Thyroid gland (tissue), 4 donors: ENCODE measurements around the gene ANKRD55. TPM values are rescaled to one million over a fixed set of nuclear protein-coding genes. Genes with fewer than 3 reads are reported as not detected.
A peak's percentile ranks its signal among the peaks of the same experiment; 100 is the strongest.
"Not testable (repeated sequence)": the region's sequence is repeated elsewhere in the genome, so short reads cannot be mapped to it uniquely, and the experiment has no call there.

Source experiments
- DNase-seq, 2 donors: peaks; one replicate each; pipeline ENCODE4 v3.0.0-alpha.2; 2019
- H3K27ac ChIP-seq, 3 donors: fragments of 200-600 bp; sonication (generic); 1 replicate in 2 of 3; 2 replicates in 1 of 3; pipeline ENCODE4 v1.5.1; 2016 to 2019; ENCODE audit warnings: mild to moderate bottlenecking in 1 of 3, moderate library complexity in 1 of 3
- H3K27me3 ChIP-seq: fragments of 200-600 bp; sonication (generic); one replicate; pipeline ENCODE4 v1.5.1; 2019
- H3K36me3 ChIP-seq, 2 donors: fragments of 200-600 bp; sonication (generic); one replicate each; pipeline ENCODE4 v1.5.1; 2016 to 2019
- H3K4me1 ChIP-seq, 2 donors: fragments of 200-600 bp; sonication (generic); one replicate each; pipeline ENCODE4 v1.5.1; 2017 to 2019
- H3K4me3 ChIP-seq, 3 donors: fragments of 200-600 bp; sonication (generic); replicated peaks in 1 of 3; 1 replicate in 2 of 3; 2 replicates in 1 of 3; pipeline ENCODE4 v1.5.1; 2016; ENCODE audit warnings: mild to moderate bottlenecking in 1 of 3
- H3K9me3 ChIP-seq: fragments of 200-600 bp; sonication (generic); one replicate; pipeline ENCODE4 v1.5.1; 2017
- POLR2A ChIP-seq, 2 donors: fragments of 450-650 bp; IDR thresholded peaks; one replicate each; pipeline ENCODE4 v1.6.1; 2017; ENCODE audit warnings: antibody characterized with exemption in 2 of 2, mild to moderate bottlenecking in 2 of 2, moderate library complexity in 1 of 2
- WGBS, 2 donors: methylation state at CpG; one replicate each; pipeline ENCODE4 v1.1.5; 2017; 5-methylcytosine and 5-hydroxymethylcytosine counted together
- intact Hi-C: fragments of 100-400 bp; cut with DNase I; formaldehyde crosslinking; loops from one replicate; pipeline ENCODE4 v1.15.1; 2023
- total RNA-seq, 4 donors: library from RNA; depleted of rRNA; stranded (reverse); fragments of >200 nt; gene quantifications; one replicate each; pipeline ENCODE4 v1.2.3, GENCODE V29; 2016
- TF ChIP-seq, protein P1 (sequence below), 6 experiments: fragments of 200-600 bp in 3 of 6; fragments of 450-650 bp in 3 of 6; sonication (generic) in 3 of 6; IDR thresholded peaks; one replicate each; pipeline ENCODE4 v1.5.1; 2016 to 2019; ENCODE audit warnings: antibody characterized with exemption in 6 of 6, mild to moderate bottlenecking in 2 of 6, inconsistent platforms in 1 of 6, moderate library complexity in 1 of 6

The ANKRD55 gene
- total RNA-seq, 4 donors from 2014 or later, result 0.22 to 0.94 TPM; not detected in 2

DNA sequence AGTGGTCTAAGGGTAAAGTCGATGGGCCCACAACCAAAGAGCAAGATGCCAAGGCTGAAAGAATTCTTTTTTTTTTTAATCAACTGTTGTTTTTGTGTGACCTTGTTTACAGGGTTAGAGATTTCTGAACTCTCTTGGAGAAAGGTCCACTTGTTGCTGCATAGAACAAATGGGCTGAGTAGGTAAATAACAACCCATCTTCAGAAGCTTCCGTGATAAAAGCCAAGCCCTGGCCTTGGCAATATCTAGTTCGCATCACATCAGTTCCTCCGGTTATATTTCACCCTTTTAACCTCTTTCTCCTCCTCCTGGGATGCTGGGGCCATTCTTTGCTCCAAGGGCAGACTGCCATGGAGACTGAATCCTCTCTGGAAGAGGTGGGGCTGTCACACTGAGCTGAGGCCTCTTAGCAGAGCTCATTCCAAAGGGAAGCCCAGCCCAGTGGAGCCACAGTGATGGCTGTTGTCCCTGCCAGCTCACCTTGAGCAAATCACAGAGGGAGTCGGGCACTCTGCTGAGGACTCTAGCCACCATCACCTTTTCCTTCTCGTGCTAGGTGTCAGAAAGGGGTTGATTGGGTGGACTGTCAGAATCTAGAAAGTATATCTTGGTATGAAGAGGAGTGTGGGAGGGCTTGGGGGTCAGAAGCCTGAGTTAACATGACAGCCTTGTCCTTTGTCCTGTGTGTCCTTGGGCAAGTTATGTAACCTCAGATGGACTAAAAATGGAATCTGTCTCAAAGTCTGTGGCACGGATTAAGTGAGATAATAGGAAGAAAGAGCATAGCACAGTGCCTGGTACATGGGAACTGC, 17.9 kb downstream of the ANKRD55 start:
- no peaks in the 10 kb centered on the region for H3K27me3 ChIP-seq
- DNase-seq, result no peak
- 89 to 90% methylated on average over 7 of the region's 7 CpGs for WGBS, 2 donors
- no peak overlapping the region for H3K4me3 ChIP-seq
- no peak overlapping the region for H3K27ac ChIP-seq
- intact Hi-C loops, result no loop called here
- H3K9me3 ChIP-seq, result no peaks in the 10 kb centered on the region
- no peaks in the 10 kb centered on the region for H3K36me3 ChIP-seq
- TF ChIP-seq POLR2A (IDR thresholded peaks at IDR 0.05), result no peak
- TF ChIP-seq, protein P1, sequence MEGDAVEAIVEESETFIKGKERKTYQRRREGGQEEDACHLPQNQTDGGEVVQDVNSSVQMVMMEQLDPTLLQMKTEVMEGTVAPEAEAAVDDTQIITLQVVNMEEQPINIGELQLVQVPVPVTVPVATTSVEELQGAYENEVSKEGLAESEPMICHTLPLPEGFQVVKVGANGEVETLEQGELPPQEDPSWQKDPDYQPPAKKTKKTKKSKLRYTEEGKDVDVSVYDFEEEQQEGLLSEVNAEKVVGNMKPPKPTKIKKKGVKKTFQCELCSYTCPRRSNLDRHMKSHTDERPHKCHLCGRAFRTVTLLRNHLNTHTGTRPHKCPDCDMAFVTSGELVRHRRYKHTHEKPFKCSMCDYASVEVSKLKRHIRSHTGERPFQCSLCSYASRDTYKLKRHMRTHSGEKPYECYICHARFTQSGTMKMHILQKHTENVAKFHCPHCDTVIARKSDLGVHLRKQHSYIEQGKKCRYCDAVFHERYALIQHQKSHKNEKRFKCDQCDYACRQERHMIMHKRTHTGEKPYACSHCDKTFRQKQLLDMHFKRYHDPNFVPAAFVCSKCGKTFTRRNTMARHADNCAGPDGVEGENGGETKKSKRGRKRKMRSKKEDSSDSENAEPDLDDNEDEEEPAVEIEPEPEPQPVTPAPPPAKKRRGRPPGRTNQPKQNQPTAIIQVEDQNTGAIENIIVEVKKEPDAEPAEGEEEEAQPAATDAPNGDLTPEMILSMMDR (IDR thresholded peaks at IDR 0.05), result no peak
- peaks cover 8 to 12% of the 10 kb centered on the region in 2 donors for H3K4me1 ChIP-seq

DNA sequence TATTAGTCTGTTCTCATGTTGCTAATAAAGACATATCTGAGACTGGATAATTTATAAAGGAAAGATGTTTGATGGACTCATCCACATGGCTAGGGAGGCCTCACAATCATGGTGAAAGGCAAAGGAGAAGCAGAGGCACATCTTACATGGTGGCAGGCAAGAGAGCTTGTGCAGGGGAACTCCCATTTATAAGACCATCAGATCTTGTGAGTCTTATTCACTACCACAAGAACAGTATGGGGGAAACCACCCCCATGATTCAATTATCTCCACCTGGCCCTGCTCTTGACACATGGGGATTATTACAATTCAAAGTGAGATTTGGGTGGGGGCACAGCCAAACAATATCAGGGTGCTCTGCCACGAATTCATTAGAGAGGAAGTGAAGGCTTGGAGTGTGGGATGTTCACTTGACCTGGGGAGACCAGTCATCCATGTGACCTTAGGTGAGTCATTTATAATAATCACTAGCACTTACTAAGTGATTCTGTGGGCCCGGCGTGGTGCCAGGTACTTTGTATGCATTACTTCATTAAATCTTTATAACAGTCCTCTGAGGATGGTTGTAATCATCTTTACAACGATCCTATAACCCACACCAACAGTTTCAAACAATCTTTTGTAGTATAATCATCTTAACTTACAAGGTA, 19.1 kb downstream of the ANKRD55 start:
- DNase-seq, H3K36me3 ChIP-seq, H3K4me3 ChIP-seq, H3K9me3 ChIP-seq, intact Hi-C loops, H3K27ac ChIP-seq, H3K27me3 ChIP-seq: not testable (repeated sequence)
- H3K4me1 ChIP-seq, result peaks cover 8 to 12% of the 10 kb centered on the region in 2 donors
- WGBS, 2 donors, result 95% methylated on average over 4 of the region's 4 CpGs

DNA sequence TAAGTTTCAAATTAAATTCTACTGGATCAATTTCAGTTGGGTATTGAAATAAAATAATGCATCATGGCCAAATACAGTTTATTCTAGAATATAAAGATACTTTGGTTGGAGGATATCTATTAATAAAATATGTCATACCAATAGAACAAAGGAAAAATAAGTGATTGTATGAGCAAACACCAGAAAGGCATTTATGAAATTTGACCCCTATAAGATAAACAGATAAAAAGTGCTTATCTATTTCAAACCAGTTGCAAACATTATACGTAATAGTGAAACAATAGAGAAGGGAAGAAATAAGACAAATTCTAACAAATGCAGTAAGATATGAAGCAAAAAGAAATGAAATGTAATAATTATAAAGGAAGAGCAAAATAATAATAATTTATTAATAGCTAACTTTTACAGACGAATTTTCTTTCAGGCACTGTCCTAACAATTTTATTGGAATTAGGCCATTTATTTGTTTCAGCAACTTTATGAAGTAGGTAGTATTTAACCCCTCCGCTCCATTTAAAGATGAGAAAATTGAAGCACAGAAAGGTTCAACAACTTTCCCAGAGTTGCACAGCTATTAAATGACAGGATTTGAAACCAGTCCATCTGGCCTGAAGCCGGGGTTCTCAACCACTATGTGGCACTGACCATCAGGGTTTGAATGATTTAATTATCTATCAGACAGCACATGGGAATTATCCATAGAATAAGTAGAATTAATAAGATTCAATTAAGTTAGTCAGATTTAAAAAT, 20.8 kb downstream of the ANKRD55 start:
- Histone ChIP-seq H3K27ac (no peak overlapping the region), H3K27me3 (no peaks in the 10 kb centered on the region), H3K36me3 (no peaks in the 10 kb centered on the region), H3K4me3 (no peak overlapping the region), H3K9me3 (no peaks in the 10 kb centered on the region), H3K4me1 (peaks cover 8 to 12% of the 10 kb centered on the region in 2 donors)
- TF ChIP-seq, protein P1 (IDR thresholded peaks at IDR 0.05), result no peak
- TF ChIP-seq POLR2A (IDR thresholded peaks at IDR 0.05), result no peak
- intact Hi-C loops, result no loop called here
- DNase-seq, result no peak
- WGBS, 2 donors, result 74 to 78% methylated on average over 4 of the region's 4 CpGs

DNA sequence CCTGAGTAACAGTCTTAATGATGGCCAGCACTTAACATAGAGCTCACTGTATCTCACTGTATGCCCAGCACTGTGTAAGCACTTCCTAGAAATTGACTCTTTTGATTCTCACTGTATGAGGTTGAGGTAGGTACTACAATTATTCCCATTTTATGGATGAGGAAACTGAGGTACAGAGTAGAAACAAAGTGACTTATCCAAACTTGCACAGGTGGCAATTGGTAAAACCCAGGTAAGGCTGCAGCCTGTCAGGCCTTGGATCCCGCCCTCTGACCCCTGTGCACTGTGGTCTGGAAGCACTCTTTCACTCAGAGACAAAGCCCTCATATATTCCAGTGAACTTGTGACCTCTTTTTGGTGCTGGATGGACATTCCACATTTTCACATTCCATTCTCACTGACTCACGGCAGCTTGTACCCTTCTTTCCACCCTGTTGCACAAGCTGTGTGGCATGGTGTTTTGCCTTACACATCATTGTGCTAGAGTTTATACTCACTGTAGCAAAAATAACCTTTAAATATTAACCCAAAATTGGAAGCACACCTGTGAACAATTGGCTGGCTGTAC, 21.7 kb downstream of the ANKRD55 start:
- TF ChIP-seq POLR2A (IDR thresholded peaks at IDR 0.05), result no peak
- TF ChIP-seq, protein P1 (IDR thresholded peaks at IDR 0.05), result no peak
- DNase-seq, result peak; percentile 65 to 68
- Histone ChIP-seq H3K9me3 (no peaks in the 10 kb centered on the region), H3K4me1 (peaks cover 8 to 12% of the 10 kb centered on the region in 2 donors), H3K36me3 (no peaks in the 10 kb centered on the region), H3K27me3 (no peaks in the 10 kb centered on the region), H3K4me3 (no peak overlapping the region), H3K27ac (peak overlapping the region; percentile 52 to 72 (median 64))
- intact Hi-C loops, result no loop called here
- 49 to 57% methylated on average over 2 of the region's 2 CpGs for WGBS, 2 donors

DNA sequence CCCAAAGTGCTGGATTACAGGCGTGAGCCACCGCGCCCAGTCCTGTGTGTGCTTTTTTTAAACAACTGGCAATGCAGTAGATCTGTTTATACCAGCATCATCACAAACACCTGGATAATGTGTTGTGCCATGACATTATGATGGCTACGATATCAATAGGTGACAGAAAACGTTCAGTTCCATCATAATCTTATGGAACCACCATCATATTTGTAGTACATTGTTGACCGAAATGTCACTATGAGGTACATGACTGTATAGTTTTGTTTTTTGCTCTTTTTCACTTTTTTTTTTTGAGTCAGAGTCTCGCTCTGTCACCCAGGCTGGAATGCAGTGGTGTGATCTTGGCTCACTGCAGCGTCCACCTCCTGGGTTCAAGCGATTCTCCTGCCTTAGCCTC, 24.4 kb downstream of the ANKRD55 start:
- TF ChIP-seq, protein P1 (IDR thresholded peaks at IDR 0.05), result no peak
- no peak for TF ChIP-seq POLR2A (IDR thresholded peaks at IDR 0.05)
- DNase-seq, result no peak
- no peaks in the 10 kb centered on the region for H3K36me3 ChIP-seq
- H3K4me1 ChIP-seq, result peaks cover 8 to 12% of the 10 kb centered on the region in 2 donors
- intact Hi-C loops, result loop anchor here (10.0 kb wide), 1 partner anchor 224 kb away; no protein-coding TSS in a partner anchor
- no peaks in the 10 kb centered on the region for H3K9me3 ChIP-seq
- no peaks in the 10 kb centered on the region for H3K27me3 ChIP-seq
- WGBS, 2 donors, result 93 to 95% methylated on average over 9 of the region's 9 CpGs
- H3K4me3 ChIP-seq, result no peak overlapping the region
- no peak overlapping the region for H3K27ac ChIP-seq
